GM12875 (cell line): ENCODE measurements around the gene RRAD.

Experiments used
- H3K4me3 ChIP-seq: one replicate; pipeline ENCODE4 v1.5.1; 2011; ENCODE audit warnings: low read depth, low read length, control low read depth
- TF ChIP-seq, protein P1 (sequence below): IDR thresholded peaks from 2 replicates; pipeline ENCODE4 v1.5.1; 2011; ENCODE audit warnings: low read depth, mild to moderate bottlenecking, control low read depth, inconsistent platforms, low read length, moderate library complexity, borderline replicate concordance; ENCODE audit not compliant: insufficient read depth

Gene RRAD

DNA sequence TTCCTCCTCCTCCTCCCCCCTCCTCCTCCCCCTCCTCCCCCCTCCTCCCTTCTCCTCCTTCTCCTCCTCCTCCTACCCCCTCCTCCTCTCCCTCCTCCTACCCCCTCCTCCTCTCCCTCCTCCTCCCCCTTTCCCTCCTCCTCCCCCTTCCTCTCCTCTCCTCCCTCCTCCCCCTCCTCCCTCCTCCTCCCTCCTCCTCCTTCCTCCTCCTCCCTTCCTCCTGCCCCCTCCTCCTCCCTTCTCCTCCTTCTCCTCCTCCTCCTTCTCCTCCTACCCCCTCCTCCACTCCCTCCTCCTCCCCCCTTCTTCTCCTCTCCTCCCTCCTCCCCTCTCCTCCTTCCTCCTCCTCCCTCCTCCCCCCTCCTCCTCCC lies 51.7 kb downstream of the RRAD start:
- TF ChIP-seq, protein P1, sequence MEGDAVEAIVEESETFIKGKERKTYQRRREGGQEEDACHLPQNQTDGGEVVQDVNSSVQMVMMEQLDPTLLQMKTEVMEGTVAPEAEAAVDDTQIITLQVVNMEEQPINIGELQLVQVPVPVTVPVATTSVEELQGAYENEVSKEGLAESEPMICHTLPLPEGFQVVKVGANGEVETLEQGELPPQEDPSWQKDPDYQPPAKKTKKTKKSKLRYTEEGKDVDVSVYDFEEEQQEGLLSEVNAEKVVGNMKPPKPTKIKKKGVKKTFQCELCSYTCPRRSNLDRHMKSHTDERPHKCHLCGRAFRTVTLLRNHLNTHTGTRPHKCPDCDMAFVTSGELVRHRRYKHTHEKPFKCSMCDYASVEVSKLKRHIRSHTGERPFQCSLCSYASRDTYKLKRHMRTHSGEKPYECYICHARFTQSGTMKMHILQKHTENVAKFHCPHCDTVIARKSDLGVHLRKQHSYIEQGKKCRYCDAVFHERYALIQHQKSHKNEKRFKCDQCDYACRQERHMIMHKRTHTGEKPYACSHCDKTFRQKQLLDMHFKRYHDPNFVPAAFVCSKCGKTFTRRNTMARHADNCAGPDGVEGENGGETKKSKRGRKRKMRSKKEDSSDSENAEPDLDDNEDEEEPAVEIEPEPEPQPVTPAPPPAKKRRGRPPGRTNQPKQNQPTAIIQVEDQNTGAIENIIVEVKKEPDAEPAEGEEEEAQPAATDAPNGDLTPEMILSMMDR, result no peak
- no peak overlapping the region for H3K4me3 ChIP-seq

GRCh38 chr16:66872943-66873684 lies 52.2 kb downstream of the RRAD start:
- TF ChIP-seq, protein P1, result peak; percentile 95
- H3K4me3 ChIP-seq, result peak overlapping the region; percentile 12

DNA sequence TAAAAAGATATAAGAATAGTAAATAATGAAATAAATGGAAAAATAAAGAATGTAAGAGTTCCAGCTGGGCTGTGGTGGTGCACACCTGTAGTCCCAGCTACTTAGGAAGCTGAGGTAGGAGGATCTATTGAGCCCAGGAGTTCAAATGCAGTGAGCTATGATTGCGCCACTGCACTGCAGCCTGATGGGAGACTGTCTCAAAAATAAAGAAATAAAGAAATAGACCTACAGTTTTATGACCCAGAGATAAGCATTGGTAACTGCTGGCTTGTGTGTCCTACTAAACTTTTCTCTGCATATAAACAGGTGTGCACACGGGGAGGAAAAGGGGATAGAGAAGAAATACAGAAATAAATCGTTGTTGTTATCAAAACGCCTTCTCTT lies 52.8 kb downstream of the RRAD start:
- TF ChIP-seq, protein P1, result no peak
- H3K4me3 ChIP-seq, result peak overlapping the region; percentile 3

- TF ChIP-seq, protein P1, result no peak
- no peak overlapping the region for H3K4me3 ChIP-seq
These were observed 53.5 kb downstream of the RRAD start for GRCh38 chr16:66871840-66872239.
